ENCODE data around the gene TRIM33. TPM values are rescaled to one million over a fixed set of nuclear protein-coding genes. Genes with fewer than 3 reads are reported as not detected.

The TRIM33 gene
- total and polyA plus RNA-seq, 2 donors (not counting 1 experiment from before 2014, with no cell fraction given), result 13.7 to 61.0 TPM

DNA sequence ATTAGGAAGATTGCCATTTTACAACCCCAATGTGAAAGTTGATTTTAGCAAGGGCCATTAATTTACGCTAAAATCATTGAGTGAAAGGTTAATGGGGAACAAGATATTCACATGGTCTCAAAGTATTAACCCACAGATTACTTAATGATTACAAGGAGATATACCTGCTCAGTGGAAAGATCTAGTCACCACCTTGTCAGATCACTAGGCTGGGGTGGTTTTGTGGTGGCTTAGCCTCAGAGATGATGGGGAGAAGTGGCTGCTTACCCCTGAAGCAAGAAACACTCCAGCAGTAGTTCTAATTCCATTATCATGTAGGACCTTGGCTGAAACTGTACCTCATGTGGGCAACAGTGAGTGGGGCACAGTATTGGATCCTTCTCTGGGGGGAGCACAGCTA lies 20.1 kb upstream of the TRIM33 start:
- no peak for DNase-seq
- WGBS (ENCODE audit: insufficient coverage), result no CpG with 5 or more reads among the region's 1 CpG

DNA sequence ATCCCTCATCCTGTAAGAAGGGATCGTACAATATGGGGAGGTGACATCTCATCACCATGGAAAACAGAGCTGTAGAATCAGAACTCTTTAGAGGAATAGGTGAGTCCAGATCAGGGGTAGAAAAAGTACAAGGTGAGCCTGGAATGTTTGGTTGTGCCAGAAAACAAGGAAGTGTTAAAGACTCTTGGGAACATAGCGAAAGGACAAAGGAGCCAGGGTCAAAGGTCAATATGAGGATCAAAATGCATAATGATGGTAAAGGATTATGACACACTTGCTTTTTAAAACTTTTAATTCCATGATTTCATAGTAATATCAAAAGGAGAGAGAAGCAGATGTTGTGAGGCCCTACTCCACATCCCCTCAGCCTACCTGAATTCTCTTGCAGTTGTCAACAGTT lies 19.2 kb upstream of the TRIM33 start:
- H3K79me2 ChIP-seq (ENCODE audit: control insufficient read depth, insufficient read depth, low read length), result no peaks in the 10 kb centered on the region
- no peak overlapping the region for H3K9ac ChIP-seq (ENCODE audit: low read length)
- H3K4me2 ChIP-seq (replicated peaks; ENCODE audit: low read depth, low read length, poor library complexity, severe bottlenecking), result no peak overlapping the region
- TF ChIP-seq CTCF (IDR thresholded peaks at IDR 0.05), result no peak
- no peak for TF ChIP-seq EZH2 (IDR thresholded peaks at IDR 0.05; ENCODE audit: borderline replicate concordance, insufficient read depth, low read depth, low read length, poor library complexity, severe bottlenecking)
- Mint-ChIP-seq H3K4me3 (no peak overlapping the region), H3K27me3 (no peaks in the 10 kb centered on the region), H3K9me3 (ENCODE audit: insufficient read depth) (no peaks in the 10 kb centered on the region), H3K4me1 (no peaks in the 10 kb centered on the region), H3K27ac (no peak overlapping the region)
- H3K4me3 ChIP-seq (ENCODE audit: control extremely low read depth in 1 of 5, extremely low read depth in 1 of 5, insufficient read depth in 1 of 5, low read depth in 2 of 5, low read length in 4 of 5), result no peak overlapping the region
- DNase-seq, result no peak
- no peaks in the 10 kb centered on the region for H3K9me3 ChIP-seq (ENCODE audit: control extremely low read depth in 1 of 3, control insufficient read depth in 2 of 3, insufficient read depth in 1 of 3, low read length in 2 of 3)
- ChIA-PET POLR2A (no interaction called here), CTCF (no interaction called here)
- H3K27ac ChIP-seq (ENCODE audit: low read length in 2 of 2), result no peak overlapping the region
- intact Hi-C loops (cut with micrococcal nuclease), result no loop called here
- ATAC-seq (ENCODE audit: low read depth), result no peak
- no peaks in the 10 kb centered on the region for H3K27me3 ChIP-seq (replicated peaks in 1 of 4; ENCODE audit: control extremely low read depth in 1 of 4, control insufficient read depth in 3 of 4, insufficient read depth in 4 of 4, low read length in 3 of 4)
- no peak overlapping the region for H2AFZ ChIP-seq (ENCODE audit: insufficient read depth, low read depth, low read length, poor library complexity, severe bottlenecking)
- no peaks in the 10 kb centered on the region for H4K20me1 ChIP-seq (ENCODE audit: control insufficient read depth, insufficient read depth, low read length, poor library complexity, severe bottlenecking)
- no CpG with 5 or more reads among the region's 2 CpGs for WGBS (ENCODE audit: insufficient coverage)
- H3K4me1 ChIP-seq (ENCODE audit: control insufficient read depth in 2 of 2, insufficient read depth in 2 of 2, low read length in 2 of 2), result no peaks in the 10 kb centered on the region
- no peaks in the 10 kb centered on the region for H3K36me3 ChIP-seq (replicated peaks in 1 of 2; ENCODE audit: control extremely low read depth in 1 of 2, control insufficient read depth in 1 of 2, extremely low read depth in 1 of 2, insufficient read depth in 2 of 2, low read length in 1 of 2)

More for the DNA sequence above, 20.1 kb upstream of the TRIM33 start:
- Histone ChIP-seq H3K4me3 (ENCODE audit: control extremely low read depth in 1 of 5, extremely low read depth in 1 of 5, insufficient read depth in 1 of 5, low read depth in 2 of 5, low read length in 4 of 5) (no peak overlapping the region), H3K9ac (ENCODE audit: low read length) (no peak overlapping the region), H3K36me3 (replicated peaks in 1 of 2; ENCODE audit: control extremely low read depth in 1 of 2, control insufficient read depth in 1 of 2, extremely low read depth in 1 of 2, insufficient read depth in 2 of 2, low read length in 1 of 2) (no peaks in the 10 kb centered on the region), H3K4me1 (ENCODE audit: control insufficient read depth in 2 of 2, insufficient read depth in 2 of 2, low read length in 2 of 2) (no peaks in the 10 kb centered on the region), H3K79me2 (ENCODE audit: control insufficient read depth, insufficient read depth, low read length) (no peaks in the 10 kb centered on the region), H3K27me3 (replicated peaks in 1 of 4; ENCODE audit: control extremely low read depth in 1 of 4, control insufficient read depth in 3 of 4, insufficient read depth in 4 of 4, low read length in 3 of 4) (no peaks in the 10 kb centered on the region), H3K27ac (ENCODE audit: low read length in 2 of 2) (no peak overlapping the region), H3K4me2 (replicated peaks; ENCODE audit: low read depth, low read length, poor library complexity, severe bottlenecking) (no peak overlapping the region), H2AFZ (ENCODE audit: insufficient read depth, low read depth, low read length, poor library complexity, severe bottlenecking) (no peak overlapping the region), H4K20me1 (ENCODE audit: control insufficient read depth, insufficient read depth, low read length, poor library complexity, severe bottlenecking) (no peaks in the 10 kb centered on the region), H3K9me3 (ENCODE audit: control extremely low read depth in 1 of 3, control insufficient read depth in 2 of 3, insufficient read depth in 1 of 3, low read length in 2 of 3) (no peaks in the 10 kb centered on the region)
- no peaks in the 10 kb centered on the region for H3K4me1 Mint-ChIP-seq
- TF ChIP-seq CTCF (IDR thresholded peaks at IDR 0.05) (no peak), EZH2 (IDR thresholded peaks at IDR 0.05; ENCODE audit: borderline replicate concordance, insufficient read depth, low read depth, low read length, poor library complexity, severe bottlenecking) (no peak)
- no peak overlapping the region for H3K4me3 Mint-ChIP-seq
- ChIA-PET POLR2A (no interaction called here), CTCF (no interaction called here)
- intact Hi-C loops (cut with micrococcal nuclease), result no loop called here
- ATAC-seq (ENCODE audit: low read depth), result no peak
- H3K9me3 Mint-ChIP-seq (ENCODE audit: insufficient read depth), result no peaks in the 10 kb centered on the region
- H3K27ac Mint-ChIP-seq, result no peak overlapping the region
- no peaks in the 10 kb centered on the region for H3K27me3 Mint-ChIP-seq

All from B cell (primary cell).